ENCODE measurements around the gene SLC35D1.

GRCh38 chr1:66993076-66993475 is 60.9 kb downstream of the SLC35D1 start:
- TF ChIP-seq CTCF (conservative IDR thresholded peaks at IDR 0.05 in 1 of 2, IDR thresholded peaks at IDR 0.05 in 1 of 2; ENCODE audit: extremely low read depth in 1 of 2, insufficient read depth in 1 of 2, low read depth in 1 of 2, low read length in 2 of 2) (no peak), EZH2 (IDR thresholded peaks at IDR 0.05; ENCODE audit: borderline replicate concordance, low read length) (no peak)

Measured in mammary epithelial cell (primary cell).